ENCODE measurements around the gene IFNB1.

Gene IFNB1

DNA sequence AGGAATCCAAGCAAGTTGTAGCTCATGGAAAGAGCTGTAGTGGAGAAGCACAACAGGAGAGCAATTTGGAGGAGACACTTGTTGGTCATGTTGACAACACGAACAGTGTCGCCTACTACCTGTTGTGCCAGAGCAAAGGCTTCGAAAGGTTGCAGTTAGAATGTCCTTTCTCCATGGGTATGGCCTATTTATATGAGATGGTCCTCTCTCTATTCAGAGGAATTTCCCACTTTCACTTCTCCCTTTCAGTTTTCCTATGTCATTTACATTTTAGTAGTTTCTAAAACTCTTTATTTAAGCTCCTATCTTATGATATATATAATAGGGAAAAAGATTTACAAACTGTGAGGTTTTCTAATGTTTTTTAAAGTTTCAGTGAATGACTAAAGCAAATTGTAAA lies at the start of gene IFNB1:
Gene IFNB1 (minus strand): TSS at position 162 of the 400 bp plus-strand sequence. CDS start 73 bp downstream, at position 89.
- no peak for FAIRE-seq

DNA sequence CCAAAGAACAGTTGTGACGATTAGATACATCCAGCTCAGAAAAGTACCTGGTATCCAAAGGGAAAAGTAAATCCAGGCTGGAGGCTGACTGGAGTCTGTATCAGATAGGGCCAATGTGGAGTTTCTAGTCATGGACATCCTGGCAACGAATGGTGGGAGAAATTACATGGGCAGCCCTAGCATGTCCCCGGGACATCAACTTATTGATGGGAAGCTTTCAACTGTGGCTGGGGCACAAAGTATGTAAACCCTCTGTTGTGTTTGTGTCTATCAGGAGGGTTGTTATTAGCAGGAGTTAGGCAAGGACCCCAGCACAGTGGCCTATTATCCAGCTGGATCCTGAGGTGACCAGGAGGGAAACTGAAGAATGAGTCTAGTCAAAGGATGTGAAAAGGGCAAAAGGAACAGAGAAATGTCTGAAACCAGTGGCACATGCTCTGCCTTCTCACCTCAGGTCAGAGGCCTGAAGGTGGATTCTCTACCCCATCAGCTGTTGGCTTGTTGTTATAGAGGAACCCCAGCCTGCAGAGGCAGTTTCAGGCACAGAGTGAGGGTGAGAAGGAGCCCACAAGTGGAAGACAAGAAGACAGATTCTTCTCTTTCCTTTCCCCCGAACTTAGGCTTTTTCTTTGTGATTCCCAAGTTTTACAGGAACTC lies 44.0 kb upstream of the IFNB1 start:
- FAIRE-seq, result no peak

DNA sequence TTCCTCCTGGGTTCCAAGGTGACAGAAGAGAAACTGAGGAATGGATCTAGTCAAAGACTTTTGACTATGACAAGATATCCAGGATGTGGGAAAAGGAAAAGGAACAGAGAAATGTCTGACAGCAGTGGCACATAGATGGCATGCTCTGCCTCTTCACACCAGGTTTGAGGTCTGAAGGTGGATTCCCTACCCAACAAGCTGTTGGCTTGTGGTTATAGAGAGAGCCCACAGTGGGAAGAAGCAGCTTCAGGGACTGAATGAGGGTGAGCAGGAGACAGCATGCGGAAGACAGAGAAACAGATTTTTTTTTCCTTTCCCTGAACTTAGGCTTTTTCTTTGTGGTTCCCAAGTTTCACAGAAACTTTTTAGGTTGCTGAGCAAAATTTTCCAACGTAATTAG lies 43.3 kb upstream of the IFNB1 start:
- FAIRE-seq, result no peak

DNA sequence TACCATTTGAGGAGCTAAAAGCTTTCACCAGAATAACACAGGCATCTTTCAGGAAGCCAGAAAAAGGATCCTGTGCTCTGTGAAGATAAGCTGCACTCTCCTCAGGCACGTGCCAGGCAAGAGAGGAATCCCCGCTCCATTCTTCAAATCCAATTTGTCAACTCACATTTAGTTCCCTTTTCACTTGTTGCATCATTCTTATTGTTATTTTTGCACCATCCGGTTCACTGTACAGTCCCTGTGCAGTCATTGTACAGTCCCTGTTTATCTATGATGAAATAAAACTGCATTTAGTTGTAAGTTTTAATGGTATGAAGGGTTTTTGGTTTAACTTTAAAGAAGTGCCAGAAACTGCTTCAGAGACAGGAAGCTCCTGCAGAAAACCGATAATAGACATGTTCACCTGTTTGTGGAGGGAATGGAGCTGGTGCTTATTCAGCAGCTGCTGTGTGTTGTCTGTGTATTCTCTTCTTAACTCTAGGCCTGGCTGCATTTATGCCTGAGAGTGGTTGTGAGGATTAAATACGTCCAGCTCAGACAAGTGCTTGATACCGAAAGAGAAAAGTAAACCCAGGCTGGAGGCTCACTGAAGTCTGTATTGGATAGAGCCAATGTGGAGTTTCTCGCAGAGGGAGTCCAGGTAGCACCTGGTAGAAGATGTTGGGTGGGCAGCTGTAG lies 41.5 kb upstream of the IFNB1 start:
- no peak for FAIRE-seq

DNA sequence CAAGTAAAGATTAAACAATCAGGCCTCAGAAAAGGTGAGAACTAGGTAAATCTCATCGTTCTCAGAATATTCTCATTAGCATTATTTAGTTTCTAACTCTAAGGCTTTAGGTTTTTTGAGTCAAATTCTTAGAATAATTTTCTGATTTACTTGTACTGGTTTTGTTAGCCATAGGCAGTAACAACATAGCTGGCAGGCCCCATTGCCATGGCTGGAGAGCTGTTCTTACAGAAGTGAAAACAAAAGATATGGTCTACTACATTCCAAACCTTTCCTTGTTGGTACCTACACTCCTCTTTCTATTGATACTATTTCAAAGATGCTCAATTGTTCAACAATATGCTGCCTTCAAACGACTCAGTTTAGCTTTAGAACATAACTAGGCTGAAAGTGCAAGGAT lies 36.6 kb upstream of the IFNB1 start:
- no peak for FAIRE-seq

DNA sequence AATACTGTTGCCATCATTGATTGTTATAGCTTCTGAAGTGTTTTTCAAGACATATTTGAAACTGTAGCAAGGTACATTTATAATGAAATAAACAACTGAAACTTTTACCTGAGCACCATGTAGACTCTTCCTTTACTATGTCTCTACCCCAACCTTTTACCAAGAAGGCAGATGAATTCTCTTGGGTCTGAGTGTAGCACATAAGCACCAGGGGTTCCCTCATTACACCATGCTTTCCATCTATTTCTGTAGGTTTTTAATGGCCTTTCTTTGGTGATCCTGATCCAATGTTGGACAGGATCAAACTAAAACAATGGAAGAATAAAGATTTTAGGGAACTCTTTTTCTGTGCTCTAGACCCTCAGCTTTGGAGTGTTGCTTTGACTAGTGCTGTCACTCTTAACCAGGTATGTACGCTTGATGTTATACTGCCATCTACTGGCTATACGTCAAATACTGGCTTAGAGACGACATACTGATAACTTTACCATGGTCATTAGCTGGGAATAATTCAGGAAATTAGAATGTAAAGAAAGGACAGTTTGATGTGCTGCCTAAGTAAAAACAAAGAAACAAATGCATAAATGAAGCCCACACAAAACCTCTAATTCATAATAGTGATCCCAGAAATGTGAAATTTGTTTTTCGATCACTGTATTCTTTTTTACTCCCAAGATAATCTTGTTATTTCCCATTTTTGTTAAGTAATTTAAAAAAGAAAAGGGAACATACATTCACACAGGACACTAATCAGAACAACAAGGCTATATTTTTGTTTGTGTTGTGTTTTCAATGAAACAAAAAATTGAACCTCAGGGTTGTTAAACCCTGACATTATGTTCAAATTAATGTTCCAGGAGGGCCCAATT lies 33.2 kb upstream of the IFNB1 start:
- peak; percentile 75 for FAIRE-seq

DNA sequence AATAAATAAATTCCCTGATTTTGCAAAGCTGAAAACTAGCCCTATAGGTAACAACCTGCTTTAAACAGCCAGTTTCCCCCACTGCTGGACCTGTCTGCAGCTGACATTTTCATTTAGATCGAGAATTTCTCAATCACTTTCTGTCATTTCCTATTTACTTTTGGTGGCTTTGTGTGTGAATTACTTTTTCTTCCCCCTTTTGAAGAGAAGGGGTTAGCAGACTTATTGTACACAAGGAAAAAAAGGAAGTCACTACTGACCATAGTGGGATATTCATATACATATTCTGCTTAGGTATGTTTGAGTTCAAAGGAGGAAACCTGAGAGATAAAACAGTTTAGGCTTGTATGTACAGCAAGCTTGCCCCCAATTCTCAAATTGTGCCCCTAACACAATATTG lies 27.0 kb upstream of the IFNB1 start:
- no peak for FAIRE-seq

DNA sequence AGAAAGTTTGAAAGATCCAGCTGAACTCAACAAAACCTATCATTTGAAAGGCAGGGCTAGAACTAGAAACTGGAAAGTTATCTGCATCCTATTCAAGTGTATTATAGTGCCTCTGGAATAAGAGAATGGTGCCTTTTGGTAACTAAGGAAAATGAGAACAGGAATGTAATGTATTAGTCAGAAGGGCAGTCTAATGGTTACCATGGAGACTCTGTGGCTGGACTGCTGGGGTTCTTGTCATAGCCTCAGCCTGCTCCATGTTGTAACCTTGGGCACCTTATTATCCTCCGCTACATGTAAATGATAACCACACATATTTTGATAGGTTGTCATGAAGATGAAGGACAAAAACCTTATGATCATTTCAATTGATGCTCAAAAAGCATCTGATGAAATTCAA lies 24.6 kb upstream of the IFNB1 start:
- no peak for FAIRE-seq

DNA sequence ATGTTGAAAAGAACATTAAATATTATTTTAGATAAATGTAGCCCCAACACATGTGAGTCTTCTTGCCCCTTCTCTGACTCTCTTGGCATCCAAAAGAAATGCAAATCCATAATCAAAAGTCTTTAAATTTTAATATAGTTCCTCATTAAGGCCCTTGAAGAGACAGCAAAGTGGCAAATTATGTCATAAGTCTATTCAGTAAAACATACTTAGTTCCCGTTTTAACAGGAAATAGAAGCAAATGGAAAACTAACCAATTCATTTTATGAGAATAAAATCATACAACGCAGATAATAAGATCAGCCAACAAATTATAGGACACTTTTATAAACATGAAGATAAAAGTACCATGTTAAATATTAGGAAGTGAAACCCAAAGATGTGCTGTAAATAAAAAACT lies 20.1 kb upstream of the IFNB1 start:
- FAIRE-seq, result no peak

DNA sequence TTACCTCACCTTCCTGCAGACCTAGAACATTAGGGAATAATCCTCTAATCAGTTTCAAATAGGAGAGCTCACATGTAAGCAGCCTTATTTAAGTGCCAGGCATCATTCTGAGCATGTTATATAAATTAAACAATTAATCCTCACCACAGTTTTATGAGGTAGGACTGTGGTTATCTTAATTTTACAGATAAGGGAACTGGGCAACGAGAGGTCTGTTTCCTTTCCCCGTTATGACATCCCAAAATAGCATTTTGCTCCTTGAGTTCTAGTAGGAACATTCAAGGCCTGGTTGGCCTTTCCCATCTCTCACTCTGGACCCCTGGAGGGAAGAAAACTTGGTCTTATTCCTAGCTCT lies 19.1 kb upstream of the IFNB1 start:
- FAIRE-seq, result no peak

DNA sequence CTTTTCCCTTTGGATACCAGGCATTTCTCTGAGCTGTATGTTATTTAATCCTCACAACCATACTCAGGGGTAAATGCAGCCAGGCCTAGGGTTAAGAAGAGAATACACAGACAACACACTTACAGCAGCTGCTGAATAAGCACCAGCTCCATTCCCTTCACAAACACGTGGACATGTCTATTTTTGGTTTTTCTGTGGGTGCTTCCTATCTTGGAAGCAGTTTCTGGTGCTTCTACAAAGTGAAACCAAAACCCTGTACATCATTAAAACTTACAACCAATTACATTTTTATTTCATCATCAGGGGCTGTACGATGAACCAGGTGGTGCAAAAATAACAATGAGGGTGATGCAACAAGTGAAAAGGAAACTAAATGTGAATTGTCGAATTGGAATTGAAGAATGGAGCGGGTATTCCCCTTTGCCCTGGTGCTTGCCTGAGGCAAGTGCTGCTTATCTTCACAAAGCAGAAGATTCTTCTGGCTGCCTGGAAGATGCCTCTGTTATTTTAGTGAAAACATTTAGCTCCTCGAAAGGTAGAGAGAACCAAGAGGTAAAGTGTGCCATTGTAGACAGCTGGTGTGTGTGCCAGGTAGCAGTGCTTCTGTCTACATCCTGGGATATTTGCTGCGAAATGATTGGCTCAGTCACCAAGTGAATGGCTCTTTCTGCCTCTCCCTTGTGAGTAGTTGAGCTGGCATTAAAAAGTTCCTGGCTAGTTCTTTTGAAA lies 18.6 kb upstream of the IFNB1 start:
- no peak for FAIRE-seq

DNA sequence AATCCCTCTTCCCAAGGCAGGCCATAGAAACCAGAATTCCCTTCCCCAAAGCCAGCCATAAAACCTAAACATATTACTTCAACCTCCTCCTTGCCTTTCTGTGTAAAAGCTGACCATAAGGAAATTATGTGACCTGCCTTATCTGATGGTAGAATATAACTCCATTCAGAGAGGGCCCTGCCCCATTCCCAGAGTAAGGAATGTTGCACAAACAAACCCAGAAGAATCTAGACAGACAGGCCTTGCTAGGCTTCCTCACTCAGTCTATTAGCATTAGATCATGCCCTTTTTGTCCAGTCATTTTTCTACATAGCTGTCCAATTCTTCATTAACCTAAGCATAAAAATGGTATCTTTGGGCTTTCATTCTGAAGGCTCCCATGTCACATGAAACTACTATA lies 17.8 kb upstream of the IFNB1 start:
- no peak for FAIRE-seq

DNA sequence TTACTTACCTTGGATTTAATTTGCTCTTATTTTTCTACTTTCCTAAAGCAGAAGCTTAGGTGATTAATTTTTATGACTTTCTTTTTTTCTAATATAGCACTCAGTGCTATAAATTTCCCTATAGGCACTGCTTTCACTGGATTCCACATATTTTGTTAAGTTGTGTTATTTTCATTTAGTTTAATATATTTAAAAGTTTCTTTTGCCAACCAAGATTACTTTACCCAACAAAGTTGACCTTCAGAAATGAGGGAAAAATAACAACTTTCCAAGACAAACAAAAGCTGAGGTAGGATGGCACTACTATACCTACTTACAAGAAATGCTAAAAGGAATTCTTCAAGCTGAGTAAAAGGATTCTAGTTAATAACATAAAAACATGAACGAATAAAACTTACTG lies 8.8 kb upstream of the IFNB1 start:
- FAIRE-seq, result no peak

DNA sequence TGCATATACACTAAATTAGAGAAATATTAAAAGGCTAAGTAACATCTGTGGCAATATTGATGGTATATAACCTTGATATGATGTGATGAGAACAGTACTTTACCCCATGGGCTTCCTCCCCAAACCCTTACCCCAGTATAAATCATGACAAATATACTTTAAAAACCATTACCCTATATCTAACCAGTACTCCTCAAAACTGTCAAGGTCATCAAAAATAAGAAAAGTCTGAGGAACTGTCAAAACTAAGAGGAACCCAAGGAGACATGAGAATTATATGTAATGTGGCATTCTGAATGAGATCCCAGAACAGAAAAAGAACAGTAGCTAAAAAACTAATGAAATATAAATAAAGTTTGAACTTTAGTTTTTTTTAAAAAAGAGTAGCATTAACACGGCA lies 7.3 kb upstream of the IFNB1 start:
- FAIRE-seq, result no peak

DNA sequence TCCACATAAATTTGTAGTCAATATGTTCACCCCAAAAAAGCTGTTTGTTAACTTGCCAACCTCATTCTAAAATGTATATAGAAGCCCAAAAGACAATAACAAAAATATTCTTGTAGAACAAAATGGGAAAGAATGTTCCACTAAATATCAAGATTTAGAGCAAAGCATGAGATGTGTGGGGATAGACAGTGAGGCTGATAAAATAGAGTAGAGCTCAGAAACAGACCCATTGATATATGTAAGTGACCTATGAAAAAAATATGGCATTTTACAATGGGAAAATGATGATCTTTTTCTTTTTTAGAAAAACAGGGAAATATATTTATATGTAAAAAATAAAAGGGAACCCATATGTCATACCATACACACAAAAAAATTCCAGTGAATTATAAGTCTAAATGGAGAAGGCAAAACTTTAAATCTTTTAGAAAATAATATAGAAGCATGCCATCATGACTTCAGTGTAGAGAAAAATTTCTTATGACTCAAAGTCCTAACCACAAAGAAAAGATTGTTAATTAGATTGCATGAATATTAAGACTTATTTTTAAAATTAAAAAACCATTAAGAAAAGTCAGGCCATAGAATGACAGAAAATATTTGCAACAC lies 6.6 kb upstream of the IFNB1 start:
- FAIRE-seq, result no peak

DNA sequence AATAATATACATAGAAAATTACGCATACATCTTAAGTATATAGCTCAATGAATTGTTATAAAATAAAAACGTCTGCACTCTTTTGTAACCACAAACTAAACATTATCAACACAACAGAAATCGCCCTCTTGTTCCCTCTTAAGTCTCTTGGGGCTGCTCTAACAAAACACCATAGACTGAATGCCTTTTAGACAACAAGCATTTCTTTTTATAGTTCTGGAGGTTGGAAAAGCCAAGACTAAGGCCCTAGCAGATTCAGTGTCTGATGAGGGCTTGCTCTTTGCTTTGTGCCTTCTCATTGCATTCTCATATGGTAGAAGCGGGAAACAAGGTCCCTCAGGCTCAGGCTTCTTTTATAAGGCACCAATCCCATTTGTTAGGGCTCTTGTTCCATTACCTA lies 4.9 kb upstream of the IFNB1 start:
- no peak for FAIRE-seq

DNA sequence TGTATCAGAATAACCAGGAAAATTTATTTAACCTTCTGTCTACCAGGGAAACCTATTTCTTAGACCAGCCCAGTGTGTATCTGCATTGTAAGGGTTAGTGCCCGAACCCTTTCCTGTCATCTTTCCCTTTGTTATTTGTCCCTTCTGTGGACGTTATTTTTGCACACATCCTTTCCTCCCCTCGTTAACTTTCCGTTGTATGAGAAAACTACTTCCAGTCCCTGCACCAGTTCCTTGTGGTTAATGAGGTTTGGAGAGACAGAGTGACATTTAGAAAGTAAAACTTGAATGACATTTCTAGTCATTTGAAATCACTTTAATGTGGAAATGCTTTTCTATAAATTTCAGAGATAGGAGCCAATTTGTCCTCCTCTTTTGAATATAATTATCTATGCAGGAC lies 4.3 kb upstream of the IFNB1 start:
- FAIRE-seq, result no peak

DNA sequence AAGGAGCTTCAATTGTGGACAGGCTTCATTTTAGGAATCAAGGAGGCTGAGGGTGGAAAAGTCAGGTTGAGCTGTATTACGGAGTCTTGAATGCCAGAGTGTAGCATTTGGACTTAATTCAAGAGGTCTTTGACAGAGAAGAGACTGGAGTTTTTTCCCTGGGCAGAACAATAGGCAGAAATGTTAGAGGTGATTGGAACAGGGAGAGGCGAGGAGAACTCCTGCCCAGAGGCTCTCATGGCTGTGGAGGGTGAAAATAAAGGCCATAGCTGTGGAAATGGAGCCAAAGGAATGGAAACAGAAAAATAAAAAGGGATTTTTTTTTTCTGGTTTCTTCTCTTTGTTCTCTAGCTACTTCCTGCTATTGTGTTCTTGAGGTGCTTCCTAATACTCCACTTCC lies 3.7 kb upstream of the IFNB1 start:
- FAIRE-seq, result no peak

DNA sequence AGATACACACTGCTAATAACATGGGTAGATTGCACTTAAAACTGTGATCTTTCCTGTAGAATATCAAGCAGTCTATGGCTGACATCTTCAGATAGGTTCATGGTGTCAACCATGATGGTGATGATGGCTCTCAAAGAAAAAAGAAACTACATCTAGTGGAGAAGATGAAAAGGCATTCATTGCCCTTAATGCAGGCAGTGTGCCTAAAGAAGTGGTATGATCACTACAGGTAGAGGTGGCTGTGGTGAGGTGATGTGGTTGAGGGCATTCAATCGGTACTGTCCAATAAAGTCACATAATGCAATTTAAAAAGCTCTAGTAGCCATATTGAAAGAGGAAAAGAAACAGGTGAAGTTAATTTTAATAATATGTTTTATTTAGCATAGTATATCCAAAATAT lies 3.1 kb upstream of the IFNB1 start:
- FAIRE-seq, result no peak

DNA sequence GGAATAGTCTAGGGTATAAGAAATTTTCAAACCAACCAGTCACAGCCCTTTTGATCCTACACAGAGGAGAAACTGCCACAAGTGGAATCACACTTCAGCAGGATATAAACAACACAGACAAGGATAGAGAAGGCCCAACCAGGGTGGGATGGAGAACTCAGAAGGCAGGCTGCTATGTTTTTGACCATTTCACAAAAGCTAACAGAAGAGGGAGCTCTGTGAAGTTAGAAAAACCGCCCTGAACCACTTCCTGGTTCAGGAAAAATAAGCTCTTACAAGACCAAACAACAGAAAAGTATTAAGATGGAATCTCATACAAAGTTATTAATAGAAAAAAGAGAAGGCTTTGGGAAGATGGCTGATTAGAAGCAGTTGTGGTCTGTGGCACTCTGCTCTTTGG lies 960 bp upstream of the IFNB1 start:
- FAIRE-seq, result no peak

DNA sequence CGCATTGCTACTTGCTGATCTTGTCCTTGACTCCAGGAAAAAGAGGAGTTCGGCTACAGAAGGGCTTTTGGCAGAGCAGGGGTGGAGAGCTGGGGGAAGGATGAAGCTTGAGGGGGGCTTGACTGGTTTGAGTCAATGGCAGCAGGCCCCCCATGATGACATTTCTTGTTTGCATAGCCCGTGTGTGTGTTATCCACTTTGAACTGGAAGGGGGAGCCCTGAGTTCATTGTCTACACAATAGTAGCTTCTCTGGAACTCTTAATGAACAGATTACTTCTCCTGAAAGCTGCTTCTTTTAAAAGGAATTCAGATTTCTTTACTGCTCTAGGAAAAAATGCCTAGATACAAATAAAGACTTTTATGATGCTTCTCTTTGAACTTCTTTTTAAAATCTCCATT lies 2.3 kb downstream of the IFNB1 start:
- no peak for FAIRE-seq

DNA sequence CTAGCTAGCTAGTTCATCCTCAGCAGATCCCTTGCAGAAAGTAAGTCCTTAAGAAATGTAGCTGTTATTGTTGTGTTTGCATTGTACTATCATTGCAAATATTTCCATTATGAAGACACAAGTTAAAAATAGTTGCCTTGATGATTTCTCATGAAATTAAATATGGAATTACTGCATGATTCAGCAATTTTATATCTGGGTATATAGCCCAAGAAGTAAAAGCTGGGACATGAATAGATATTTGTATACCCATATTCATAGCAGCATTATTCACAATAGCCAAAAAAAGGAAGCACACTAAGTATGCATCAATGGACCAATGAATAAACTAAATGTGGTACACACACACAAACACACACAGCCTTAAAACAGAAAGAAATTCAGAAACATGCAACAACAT lies 6.8 kb downstream of the IFNB1 start:
- FAIRE-seq, result no peak

DNA sequence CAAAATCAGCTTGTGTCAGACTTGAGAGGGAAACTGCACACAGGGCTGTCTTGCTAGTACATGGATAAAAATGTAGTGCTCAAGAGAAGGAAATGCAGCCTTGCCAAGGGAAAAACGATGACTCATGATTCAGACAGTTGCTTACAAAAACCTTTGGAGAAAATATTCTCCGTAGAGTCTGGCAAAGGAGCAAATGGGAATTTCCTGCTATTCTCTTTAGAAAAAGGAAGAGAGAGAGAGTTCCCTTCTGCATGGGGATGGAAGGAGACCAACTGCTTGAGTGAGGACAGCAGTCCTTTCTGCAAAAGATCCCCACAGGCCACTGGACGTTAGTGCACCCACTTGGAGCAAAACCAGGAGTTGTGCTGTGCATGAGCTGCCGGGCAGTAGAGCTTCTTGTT lies 7.6 kb downstream of the IFNB1 start:
- no peak for FAIRE-seq
